Activated CD8-positive, alpha-beta T cell treated with anti-CD3 and anti-CD28 coated beads for 36 hours (primary cell): ENCODE measurements around the gene PTPRR. TPM values are rescaled to one million over a fixed set of nuclear protein-coding genes. Genes with fewer than 3 reads are reported as not detected.
"Not testable (repeated sequence)": the region's sequence is repeated elsewhere in the genome, so short reads cannot be mapped to it uniquely, and the experiment has no call there.

Experiments used
- ATAC-seq: fragments of 200-7000 bp; cut with Tn5 transposase; one replicate; pipeline ENCODE4 v1.10.0; 2021; ENCODE audit warnings: mild to moderate bottlenecking, moderate library complexity
- CTCF ChIA-PET: fragments of 350-600 bp; sonication (Branson Sonifier 250); formaldehyde crosslinking; loops from one replicate; lab custom pipeline; 2021; ENCODE audit warnings: antibody characterized with exemption; lab: Charles Lee
- POLR2A ChIA-PET: fragments of 350-600 bp; sonication (Branson Sonifier 250); formaldehyde crosslinking; loops from one replicate; lab custom pipeline; 2021; ENCODE audit warnings: antibody characterized with exemption; lab: Charles Lee
- DNase-seq: peaks from one replicate; pipeline ENCODE4 v3.0.0-alpha.2; 2020
- H3K27ac Mint-ChIP-seq: one replicate; pipeline ENCODE4 v1.8.0; 2021; ENCODE audit warnings: mild to moderate bottlenecking, mixed read lengths
- H3K27me3 Mint-ChIP-seq: one replicate; pipeline ENCODE4 v1.8.0; 2021; ENCODE audit warnings: mixed read lengths
- H3K36me3 Mint-ChIP-seq: one replicate; pipeline ENCODE4 v1.8.0; 2021; ENCODE audit warnings: low read depth, mixed read lengths
- H3K4me1 Mint-ChIP-seq: one replicate; pipeline ENCODE4 v1.8.0; 2021; ENCODE audit warnings: low read depth, mixed read lengths
- H3K4me3 Mint-ChIP-seq: one replicate; pipeline ENCODE4 v1.8.0; 2021; ENCODE audit warnings: mild to moderate bottlenecking, moderate library complexity, mixed read lengths
- H3K9me3 Mint-ChIP-seq: one replicate; pipeline ENCODE4 v1.8.0; 2021; ENCODE audit warnings: mixed read lengths
- intact Hi-C: fragments of 100-400 bp; cut with micrococcal nuclease; formaldehyde crosslinking; loops from one replicate; pipeline ENCODE4 v1.10.0; 2022
- total RNA-seq, 2 experiments: library from RNA; stranded (reverse); gene quantifications; one replicate each; pipeline ENCODE4 v1.2.3, GENCODE V29; 2021
- TF ChIP-seq, protein P1 (sequence below): fragments of 200-600 bp; IDR thresholded peaks from one replicate; pipeline ENCODE4 v1.8.0; 2022; ENCODE audit warnings: antibody characterized with exemption, mild to moderate bottlenecking

Gene PTPRR
- total RNA-seq, 2 experiments from 2014 or later, result not detected

DNA sequence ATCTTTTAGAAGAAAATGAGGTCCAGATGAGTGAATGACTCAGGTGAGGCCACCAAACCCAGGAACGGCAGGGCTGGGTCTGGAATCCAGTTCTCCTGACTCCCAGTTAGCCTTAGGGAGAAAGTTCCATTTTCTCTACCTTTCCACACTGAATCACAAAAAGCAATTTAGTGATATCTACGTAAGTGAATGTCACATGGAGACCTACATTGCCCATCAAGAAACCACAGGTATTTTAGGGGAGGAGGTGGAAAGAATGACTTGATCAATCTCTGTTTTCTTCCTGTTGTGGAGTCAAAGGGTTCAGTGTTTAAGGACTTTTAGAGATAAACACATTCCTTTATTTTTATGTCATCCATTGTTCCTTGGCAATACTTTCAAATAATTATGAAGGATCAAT is 176.4 kb downstream of the PTPRR start:
- DNase-seq (no peak), ATAC-seq (no peak)
- CTCF ChIA-PET, result no interaction called here
- no peak overlapping the region for H3K27ac Mint-ChIP-seq
- H3K4me1 Mint-ChIP-seq, result no peaks in the 10 kb centered on the region
- H3K9me3 Mint-ChIP-seq, result no peaks in the 10 kb centered on the region
- H3K36me3 Mint-ChIP-seq, result no peaks in the 10 kb centered on the region
- intact Hi-C loops, result no loop called here
- POLR2A ChIA-PET, result no interaction called here
- no peak overlapping the region for H3K4me3 Mint-ChIP-seq
- TF ChIP-seq, protein P1, sequence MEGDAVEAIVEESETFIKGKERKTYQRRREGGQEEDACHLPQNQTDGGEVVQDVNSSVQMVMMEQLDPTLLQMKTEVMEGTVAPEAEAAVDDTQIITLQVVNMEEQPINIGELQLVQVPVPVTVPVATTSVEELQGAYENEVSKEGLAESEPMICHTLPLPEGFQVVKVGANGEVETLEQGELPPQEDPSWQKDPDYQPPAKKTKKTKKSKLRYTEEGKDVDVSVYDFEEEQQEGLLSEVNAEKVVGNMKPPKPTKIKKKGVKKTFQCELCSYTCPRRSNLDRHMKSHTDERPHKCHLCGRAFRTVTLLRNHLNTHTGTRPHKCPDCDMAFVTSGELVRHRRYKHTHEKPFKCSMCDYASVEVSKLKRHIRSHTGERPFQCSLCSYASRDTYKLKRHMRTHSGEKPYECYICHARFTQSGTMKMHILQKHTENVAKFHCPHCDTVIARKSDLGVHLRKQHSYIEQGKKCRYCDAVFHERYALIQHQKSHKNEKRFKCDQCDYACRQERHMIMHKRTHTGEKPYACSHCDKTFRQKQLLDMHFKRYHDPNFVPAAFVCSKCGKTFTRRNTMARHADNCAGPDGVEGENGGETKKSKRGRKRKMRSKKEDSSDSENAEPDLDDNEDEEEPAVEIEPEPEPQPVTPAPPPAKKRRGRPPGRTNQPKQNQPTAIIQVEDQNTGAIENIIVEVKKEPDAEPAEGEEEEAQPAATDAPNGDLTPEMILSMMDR, result no peak
- peaks cover 8% of the 10 kb centered on the region for H3K27me3 Mint-ChIP-seq

DNA sequence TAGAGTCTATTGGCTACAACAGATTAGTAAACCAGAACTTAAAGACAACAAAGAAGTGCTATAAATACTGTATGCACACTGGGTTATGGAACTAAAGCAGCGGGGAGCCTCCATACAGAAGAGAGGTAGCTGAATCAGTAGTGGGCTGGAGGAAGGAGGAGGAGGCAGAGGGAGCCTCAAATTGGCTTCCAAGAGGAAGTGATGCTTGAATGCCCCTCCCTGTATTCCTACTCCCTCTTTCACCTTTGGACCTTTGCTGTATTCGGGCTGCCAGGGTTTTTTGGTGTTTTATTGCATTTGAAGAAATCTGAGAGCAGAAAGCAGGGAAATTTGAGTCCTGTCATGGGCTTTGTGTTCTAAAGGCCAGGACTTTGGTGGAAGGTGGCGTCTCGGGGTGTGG is 179.3 kb downstream of the PTPRR start:
- intact Hi-C loops, result no loop called here
- Mint-ChIP-seq H3K27ac (no peak overlapping the region), H3K36me3 (no peaks in the 10 kb centered on the region), H3K4me1 (no peaks in the 10 kb centered on the region), H3K4me3 (no peak overlapping the region), H3K9me3 (no peaks in the 10 kb centered on the region), H3K27me3 (peaks cover 8% of the 10 kb centered on the region)
- ChIA-PET POLR2A (no interaction called here), CTCF (no interaction called here)
- ATAC-seq (no peak), DNase-seq (no peak)
- TF ChIP-seq, protein P1, result no peak

DNA sequence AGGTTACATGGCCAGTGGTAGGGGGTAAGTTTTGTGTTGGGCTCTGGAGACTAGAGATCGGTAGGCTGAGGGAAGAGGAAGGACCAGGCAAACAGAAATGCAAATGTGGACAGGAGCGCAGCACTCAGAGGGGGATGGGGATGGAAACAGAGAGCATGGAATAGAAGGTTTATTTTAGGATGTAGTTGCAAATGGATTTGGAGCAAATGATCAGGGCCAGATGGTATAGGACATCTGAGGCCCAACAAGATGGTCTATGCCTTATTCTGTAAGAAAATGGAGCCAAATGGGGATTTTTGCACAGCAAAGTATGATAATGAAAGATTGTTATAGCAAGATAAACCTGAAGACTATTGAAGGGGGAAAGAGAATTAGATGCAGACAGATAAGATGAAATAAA is 180.8 kb downstream of the PTPRR start:
- H3K27ac Mint-ChIP-seq, result no peak overlapping the region
- no peak overlapping the region for H3K4me3 Mint-ChIP-seq
- TF ChIP-seq, protein P1, result no peak
- no peaks in the 10 kb centered on the region for H3K9me3 Mint-ChIP-seq
- DNase-seq, result no peak
- H3K4me1 Mint-ChIP-seq, result no peaks in the 10 kb centered on the region
- peaks cover 9% of the 10 kb centered on the region for H3K27me3 Mint-ChIP-seq
- H3K36me3 Mint-ChIP-seq, result no peaks in the 10 kb centered on the region
- CTCF ChIA-PET, result interaction anchor here (0.7 kb wide), 1 partner anchor 642 kb away, joined by 3 read pairs; no protein-coding TSS in a partner anchor
- POLR2A ChIA-PET, result no interaction called here
- ATAC-seq, result no peak
- intact Hi-C loops, result no loop called here

DNA sequence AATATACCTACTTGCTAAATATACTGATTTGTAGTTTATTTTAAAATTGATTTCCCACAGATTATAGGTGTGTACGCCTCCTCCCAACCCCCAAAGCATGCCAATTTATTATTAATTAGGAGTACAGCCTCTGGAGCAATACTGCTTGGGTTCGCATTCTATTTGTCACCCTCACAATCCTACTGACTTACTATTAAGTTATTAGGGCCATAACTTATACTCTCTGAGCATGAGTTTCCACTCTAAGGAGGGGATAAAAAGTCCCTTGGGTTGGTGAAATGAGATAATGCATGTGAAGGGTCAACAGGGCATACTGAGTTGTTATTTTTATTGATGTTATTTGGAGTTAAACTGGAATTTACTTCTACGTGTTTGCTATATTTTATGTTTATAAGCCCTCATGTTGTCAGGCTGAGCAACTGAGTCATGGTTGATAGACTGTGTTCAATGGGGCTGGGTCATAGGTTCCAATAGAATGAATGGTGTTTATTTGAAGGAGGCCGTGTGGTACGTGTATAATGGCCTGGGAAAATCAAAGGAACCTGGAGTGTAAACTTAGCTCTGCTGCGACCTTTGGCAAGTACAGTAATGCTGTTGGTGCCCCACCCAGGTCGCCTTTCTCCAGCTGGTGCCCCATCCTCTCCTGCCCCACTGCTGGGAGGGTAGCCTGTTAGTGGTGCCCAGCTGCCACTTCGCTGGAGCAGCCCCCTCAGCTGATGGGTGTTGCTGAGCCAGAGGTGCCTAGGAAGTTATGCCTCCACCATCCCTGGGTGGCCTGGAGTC is 184.0 kb downstream of the PTPRR start:
- POLR2A ChIA-PET, result no interaction called here
- H3K27me3 Mint-ChIP-seq, result peaks cover 7% of the 10 kb centered on the region
- intact Hi-C loops, result no loop called here
- no peaks in the 10 kb centered on the region for H3K4me1 Mint-ChIP-seq
- no peak overlapping the region for H3K27ac Mint-ChIP-seq
- CTCF ChIA-PET, result no interaction called here
- H3K9me3 Mint-ChIP-seq, result no peaks in the 10 kb centered on the region
- ATAC-seq, result no peak
- no peak for DNase-seq
- TF ChIP-seq, protein P1, result no peak
- no peaks in the 10 kb centered on the region for H3K36me3 Mint-ChIP-seq
- H3K4me3 Mint-ChIP-seq, result no peak overlapping the region

DNA sequence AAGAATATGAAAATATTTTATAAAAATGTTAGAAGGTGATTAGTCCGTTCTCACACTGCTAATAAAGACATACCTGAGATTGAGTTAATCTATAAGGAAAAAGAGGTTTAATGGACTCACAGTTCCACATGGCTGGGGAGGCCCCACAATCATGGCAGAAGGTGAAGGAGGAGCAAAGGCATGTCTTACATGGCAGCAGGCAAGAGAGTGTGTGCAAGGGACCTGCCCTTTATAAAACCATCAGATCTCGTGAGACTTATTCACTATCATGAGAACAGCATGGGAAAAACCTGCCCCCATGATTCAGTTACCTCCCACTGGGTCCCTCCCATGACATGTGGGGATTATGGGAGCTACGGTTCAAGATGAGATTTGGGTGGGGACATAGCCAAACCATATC is 185.3 kb downstream of the PTPRR start:
- H3K9me3 Mint-ChIP-seq, H3K4me3 Mint-ChIP-seq, CTCF ChIA-PET, H3K4me1 Mint-ChIP-seq, intact Hi-C loops, H3K36me3 Mint-ChIP-seq, POLR2A ChIA-PET, ATAC-seq, H3K27me3 Mint-ChIP-seq, DNase-seq, H3K27ac Mint-ChIP-seq: not testable (repeated sequence)
